GM12865 (cell line): ENCODE results near the gene GNAI1.

Experiments
- DNase-seq: peaks from one replicate; pipeline ENCODE4 v3.0.0; 2010; ENCODE audit warnings: low read depth
- H3K4me3 ChIP-seq: 2 replicates; pipeline ENCODE4 v1.5.1; 2011; ENCODE audit warnings: mild to moderate bottlenecking, low read depth, low read length, control low read depth
- CTCF ChIP-seq: IDR thresholded peaks from 2 replicates; pipeline ENCODE4 v1.5.1; 2011; ENCODE audit warnings: low read length, control low read depth, low read depth, inconsistent platforms; ENCODE audit not compliant: insufficient read depth; ENCODE audit errors: missing control alignments

Gene GNAI1

GRCh38 chr7:80137410-80137809 lies 2.8 kb downstream of the GNAI1 start:
- DNase-seq = no peak
- no peak overlapping the region for H3K4me3 ChIP-seq
- no peak for TF ChIP-seq CTCF

GRCh38 chr7:80139236-80139635 lies 4.6 kb downstream of the GNAI1 start:
- no peak for TF ChIP-seq CTCF
- no peak for DNase-seq
- H3K4me3 ChIP-seq = no peak overlapping the region

GRCh38 chr7:80140388-80140787 lies 5.8 kb downstream of the GNAI1 start:
- no peak overlapping the region for H3K4me3 ChIP-seq
- no peak for DNase-seq
- no peak for TF ChIP-seq CTCF

GRCh38 chr7:80141376-80141775 lies 6.7 kb downstream of the GNAI1 start:
- DNase-seq = no peak
- TF ChIP-seq CTCF = no peak
- H3K4me3 ChIP-seq = no peak overlapping the region

GRCh38 chr7:80142853-80143580 lies 8.4 kb downstream of the GNAI1 start:
- DNase-seq = no peak
- TF ChIP-seq CTCF = no peak

GRCh38 chr7:80145780-80146422 lies 11.3 kb downstream of the GNAI1 start:
- no peak overlapping the region for H3K4me3 ChIP-seq
- TF ChIP-seq CTCF = no peak
- no peak for DNase-seq

More at GRCh38 chr7:80142853-80143580, 8.4 kb downstream of the GNAI1 start:
- H3K4me3 ChIP-seq = no peak overlapping the region
